ENCODE results near the gene KIF26A.

GRCh38 chr14:104189629-104190335 lies 51.4 kb downstream of the KIF26A start:
- TF ChIP-seq EZH2 (IDR thresholded peaks at IDR 0.05; ENCODE audit: low read length, unreplicated experiment) (no peak), CTCF (conservative IDR thresholded peaks at IDR 0.05; ENCODE audit: low read depth, low read length) (no peak)
